K562 (cell line): ENCODE data around the gene SLC12A1.

Experiments used
- BRF2 ChIP-seq: IDR thresholded peaks from 3 replicates; pipeline ENCODE4 v1.6.1; 2011; ENCODE audit warnings: borderline replicate concordance, mild to moderate bottlenecking; ENCODE audit not compliant: insufficient read length, insufficient read depth
- CHD2 ChIP-seq: IDR thresholded peaks from 2 replicates; pipeline ENCODE4 v1.6.1; 2011; ENCODE audit warnings: low read depth, low read length
- HNRNPL ChIP-seq: fragments of 200-400 bp; formaldehyde crosslinking; IDR thresholded peaks from 2 replicates; pipeline ENCODE4 v1.6.1; 2017; ENCODE audit warnings: low read depth, mild to moderate bottlenecking, low read length
- LCOR ChIP-seq: sonication (generic); formaldehyde crosslinking; IDR thresholded peaks from 2 replicates; pipeline ENCODE4 v1.8.0; 2022; ENCODE audit warnings: mild to moderate bottlenecking, missing genetic modification reagents
- MIER1 ChIP-seq: fragments of 450-650 bp; IDR thresholded peaks from 2 replicates; pipeline ENCODE4 v1.6.1; 2016; ENCODE audit warnings: antibody characterized with exemption, mild to moderate bottlenecking, low read depth
- PRDM10 ChIP-seq: fragments of 450-650 bp; IDR thresholded peaks from 2 replicates; pipeline ENCODE4 v1.6.1; 2018; ENCODE audit not compliant: partially characterized antibody
- PRMT5 ChIP-seq: sonication (generic); formaldehyde crosslinking; IDR thresholded peaks from 2 replicates; pipeline ENCODE4 v1.5.0; 2020; ENCODE audit warnings: missing genetic modification reagents
- USF2 ChIP-seq: sonication (generic); formaldehyde crosslinking; IDR thresholded peaks from 2 replicates; pipeline ENCODE4 v1.5.0; 2020; ENCODE audit warnings: missing genetic modification reagents
- ZBTB49 ChIP-seq: sonication (generic); formaldehyde crosslinking; IDR thresholded peaks from 2 replicates; pipeline ENCODE4 v1.8.0; 2022; ENCODE audit warnings: missing genetic modification reagents, mild to moderate bottlenecking, borderline replicate concordance
- ZNF175 ChIP-seq: fragments of 200-800 bp; sonication (Bioruptor generic); IDR thresholded peaks from 2 replicates; pipeline ENCODE4 v1.6.1; 2016; ENCODE audit warnings: low read depth, mild to moderate bottlenecking, missing genetic modification characterization, missing compliant biosample characterization
- ZNF696 ChIP-seq: fragments of 250-450 bp; sonication (Bioruptor Pico); conservative IDR thresholded peaks from 2 replicates; pipeline ENCODE4 v1.4.0; 2020; ENCODE audit warnings: mild to moderate bottlenecking, moderate library complexity
- TF ChIP-seq, protein P1 (sequence below): sonication (generic); formaldehyde crosslinking; IDR thresholded peaks from 2 replicates; pipeline ENCODE4 v1.8.1; 2023; ENCODE audit warnings: mild to moderate bottlenecking, missing genetic modification reagents
- TF ChIP-seq, protein P2 (sequence below), 3 experiments: IDR thresholded peaks in 2 of 3; conservative IDR thresholded peaks in 1 of 3; 2 replicates each; pipeline ENCODE4 v1.5.1; 2011 to 2012; ENCODE audit warnings: low read length in 3 of 3, mild to moderate bottlenecking in 3 of 3, control low read depth in 2 of 3, improper control_type of control experiment in 1 of 3, inconsistent platforms in 1 of 3, low read depth in 1 of 3, mixed read lengths in 1 of 3, moderate library complexity in 1 of 3; ENCODE audit not compliant: insufficient read depth in 2 of 3

DNA sequence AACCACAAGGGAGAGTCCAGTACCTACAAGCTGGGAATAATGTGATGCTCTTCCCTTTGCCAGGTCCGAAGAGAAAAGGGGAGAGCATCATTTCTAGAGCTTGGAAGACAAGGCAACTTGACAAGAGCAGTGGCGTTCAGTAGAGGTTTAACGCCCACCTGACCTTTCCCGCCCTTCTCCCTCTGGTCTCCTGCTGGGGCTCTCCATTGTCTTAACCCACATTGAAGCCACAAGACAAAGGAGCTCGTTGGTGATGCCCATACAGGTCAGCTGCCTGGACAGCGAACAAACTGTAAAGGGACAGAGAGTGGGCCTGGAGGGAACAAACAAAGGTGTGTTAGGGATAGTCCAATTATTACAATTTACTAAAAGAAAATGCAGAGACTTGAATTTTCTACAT, 112.0 kb downstream of the SLC12A1 start:
- no peak for TF ChIP-seq BRF2
- no peak for TF ChIP-seq CHD2
- TF ChIP-seq, protein P1, sequence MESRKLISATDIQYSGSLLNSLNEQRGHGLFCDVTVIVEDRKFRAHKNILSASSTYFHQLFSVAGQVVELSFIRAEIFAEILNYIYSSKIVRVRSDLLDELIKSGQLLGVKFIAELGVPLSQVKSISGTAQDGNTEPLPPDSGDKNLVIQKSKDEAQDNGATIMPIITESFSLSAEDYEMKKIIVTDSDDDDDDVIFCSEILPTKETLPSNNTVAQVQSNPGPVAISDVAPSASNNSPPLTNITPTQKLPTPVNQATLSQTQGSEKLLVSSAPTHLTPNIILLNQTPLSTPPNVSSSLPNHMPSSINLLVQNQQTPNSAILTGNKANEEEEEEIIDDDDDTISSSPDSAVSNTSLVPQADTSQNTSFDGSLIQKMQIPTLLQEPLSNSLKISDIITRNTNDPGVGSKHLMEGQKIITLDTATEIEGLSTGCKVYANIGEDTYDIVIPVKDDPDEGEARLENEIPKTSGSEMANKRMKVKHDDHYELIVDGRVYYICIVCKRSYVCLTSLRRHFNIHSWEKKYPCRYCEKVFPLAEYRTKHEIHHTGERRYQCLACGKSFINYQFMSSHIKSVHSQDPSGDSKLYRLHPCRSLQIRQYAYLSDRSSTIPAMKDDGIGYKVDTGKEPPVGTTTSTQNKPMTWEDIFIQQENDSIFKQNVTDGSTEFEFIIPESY (CRISPR knock-in tag), result no peak
- no peak for TF ChIP-seq ZNF175 (CRISPR knock-in tag)
- no peak for TF ChIP-seq PRMT5
- TF ChIP-seq, protein P2, sequence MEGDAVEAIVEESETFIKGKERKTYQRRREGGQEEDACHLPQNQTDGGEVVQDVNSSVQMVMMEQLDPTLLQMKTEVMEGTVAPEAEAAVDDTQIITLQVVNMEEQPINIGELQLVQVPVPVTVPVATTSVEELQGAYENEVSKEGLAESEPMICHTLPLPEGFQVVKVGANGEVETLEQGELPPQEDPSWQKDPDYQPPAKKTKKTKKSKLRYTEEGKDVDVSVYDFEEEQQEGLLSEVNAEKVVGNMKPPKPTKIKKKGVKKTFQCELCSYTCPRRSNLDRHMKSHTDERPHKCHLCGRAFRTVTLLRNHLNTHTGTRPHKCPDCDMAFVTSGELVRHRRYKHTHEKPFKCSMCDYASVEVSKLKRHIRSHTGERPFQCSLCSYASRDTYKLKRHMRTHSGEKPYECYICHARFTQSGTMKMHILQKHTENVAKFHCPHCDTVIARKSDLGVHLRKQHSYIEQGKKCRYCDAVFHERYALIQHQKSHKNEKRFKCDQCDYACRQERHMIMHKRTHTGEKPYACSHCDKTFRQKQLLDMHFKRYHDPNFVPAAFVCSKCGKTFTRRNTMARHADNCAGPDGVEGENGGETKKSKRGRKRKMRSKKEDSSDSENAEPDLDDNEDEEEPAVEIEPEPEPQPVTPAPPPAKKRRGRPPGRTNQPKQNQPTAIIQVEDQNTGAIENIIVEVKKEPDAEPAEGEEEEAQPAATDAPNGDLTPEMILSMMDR (IDR thresholded peaks at IDR 0.05 in 2 of 3, conservative IDR thresholded peaks at IDR 0.05 in 1 of 3; ENCODE audit: insufficient read depth in 2 of 3, low read depth in 1 of 3, low read length in 3 of 3), result no peak
- TF ChIP-seq ZBTB49 (CRISPR knock-in tag), result no peak
- no peak for TF ChIP-seq LCOR
- no peak for TF ChIP-seq MIER1
- no peak for TF ChIP-seq HNRNPL
- TF ChIP-seq PRDM10, result no peak
- no peak for TF ChIP-seq USF2 (CRISPR knock-in tag)
- TF ChIP-seq ZNF696, result no peak
